ENCODE measurements around the gene UPK2. TPM values are rescaled to one million over a fixed set of nuclear protein-coding genes. Genes with fewer than 3 reads are reported as not detected.

Gene UPK2
- total and polyA plus RNA-seq, 2 of the 13 experiments (the other 11 are each of a cell fraction or from before 2014, with no cell fraction given): not detected

DNA sequence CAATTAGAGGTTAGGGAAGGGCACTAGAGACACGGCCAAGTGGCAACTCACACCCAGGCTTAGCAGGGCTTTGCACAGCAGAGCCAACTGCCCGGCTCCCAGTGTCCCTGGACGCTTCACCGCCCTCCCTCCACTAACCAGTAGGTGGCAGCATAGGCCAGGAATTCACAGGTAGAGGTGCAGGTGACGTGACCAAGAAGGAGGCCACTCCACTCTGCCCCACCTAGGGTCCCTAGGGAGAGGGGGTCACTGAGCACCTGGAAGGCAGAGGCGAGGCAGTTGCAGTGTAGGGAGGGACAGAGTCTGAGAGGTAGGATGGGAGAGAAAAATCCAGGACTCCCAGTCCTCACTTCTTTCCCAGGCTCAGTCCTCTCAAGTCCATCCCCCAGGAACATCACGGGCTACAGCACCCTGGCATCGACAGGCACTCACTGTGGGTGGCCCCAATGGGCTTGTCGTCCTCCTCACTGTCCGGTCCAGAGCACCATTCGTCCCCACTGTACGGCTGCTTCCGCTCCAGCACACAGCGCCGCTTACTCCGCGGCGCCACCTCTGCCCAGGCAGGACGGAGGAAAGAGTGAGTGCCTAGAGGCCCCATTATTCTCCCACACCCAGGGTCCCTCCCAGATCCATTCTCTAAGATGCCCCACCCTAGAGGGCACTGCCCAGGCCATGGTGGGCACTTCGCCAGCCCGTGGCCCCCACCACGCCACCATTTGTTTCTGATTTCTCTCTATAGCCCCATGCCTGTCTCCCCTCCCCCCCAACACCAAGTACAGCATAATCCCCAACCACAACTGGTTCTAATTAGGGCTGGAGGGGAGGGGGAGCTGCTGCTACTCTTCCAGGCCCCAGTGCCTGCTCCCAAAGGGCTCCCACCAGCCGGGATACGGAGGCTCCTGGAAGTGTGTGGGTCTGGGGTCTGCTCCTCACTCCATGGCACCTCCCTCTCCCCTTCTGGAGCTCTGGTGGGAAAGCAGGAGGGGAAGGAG is 48.8 kb upstream of the UPK2 start (continued):
- TF ChIP-seq ZBTB44 (CRISPR knock-in tag; IDR thresholded peaks at IDR 0.05): peak; percentile 45; the same call in 1 of the 2 replicates
- TF ChIP-seq TP53 (CRISPR knock-in tag; conservative IDR thresholded peaks at IDR 0.05): no peak
- peak; percentile 63; the same call in 1 of the 2 replicates for TF ChIP-seq ZBTB4 (CRISPR knock-in tag; IDR thresholded peaks at IDR 0.05; ENCODE audit: borderline replicate concordance)
- TF ChIP-seq KDM2A (CRISPR knock-in tag; IDR thresholded peaks at IDR 0.05; ENCODE audit: borderline replicate concordance, low read depth): peak; percentile 65; the same call in 1 of the 2 replicates
- TF ChIP-seq, protein P1, sequence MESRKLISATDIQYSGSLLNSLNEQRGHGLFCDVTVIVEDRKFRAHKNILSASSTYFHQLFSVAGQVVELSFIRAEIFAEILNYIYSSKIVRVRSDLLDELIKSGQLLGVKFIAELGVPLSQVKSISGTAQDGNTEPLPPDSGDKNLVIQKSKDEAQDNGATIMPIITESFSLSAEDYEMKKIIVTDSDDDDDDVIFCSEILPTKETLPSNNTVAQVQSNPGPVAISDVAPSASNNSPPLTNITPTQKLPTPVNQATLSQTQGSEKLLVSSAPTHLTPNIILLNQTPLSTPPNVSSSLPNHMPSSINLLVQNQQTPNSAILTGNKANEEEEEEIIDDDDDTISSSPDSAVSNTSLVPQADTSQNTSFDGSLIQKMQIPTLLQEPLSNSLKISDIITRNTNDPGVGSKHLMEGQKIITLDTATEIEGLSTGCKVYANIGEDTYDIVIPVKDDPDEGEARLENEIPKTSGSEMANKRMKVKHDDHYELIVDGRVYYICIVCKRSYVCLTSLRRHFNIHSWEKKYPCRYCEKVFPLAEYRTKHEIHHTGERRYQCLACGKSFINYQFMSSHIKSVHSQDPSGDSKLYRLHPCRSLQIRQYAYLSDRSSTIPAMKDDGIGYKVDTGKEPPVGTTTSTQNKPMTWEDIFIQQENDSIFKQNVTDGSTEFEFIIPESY (CRISPR knock-in tag; IDR thresholded peaks at IDR 0.05): peak; percentile 85
- TF ChIP-seq HNRNPL (IDR thresholded peaks at IDR 0.05; ENCODE audit: low read depth, low read length): peak; percentile 78
- no peak for TF ChIP-seq CAMTA2 (CRISPR knock-in tag; IDR thresholded peaks at IDR 0.05; ENCODE audit: borderline replicate concordance)
- peak; percentile 33; the same call in 1 of the 2 replicates for TF ChIP-seq BHLHE40 (IDR thresholded peaks at IDR 0.05; ENCODE audit: low read length)
- 0 out of 2 replicates have a peak, but pooled peaks have one; percentile 44 for TF ChIP-seq NFKBIZ (CRISPR knock-in tag; IDR thresholded peaks at IDR 0.05)
- peak; percentile 84 for TF ChIP-seq ZBTB38 (CRISPR knock-in tag; IDR thresholded peaks at IDR 0.05)
- TF ChIP-seq ZSCAN20 (CRISPR knock-in tag; IDR thresholded peaks at IDR 0.05; ENCODE audit: borderline replicate concordance): no peak
- no peak for TF ChIP-seq ZSCAN31 (CRISPR knock-in tag; IDR thresholded peaks at IDR 0.05; ENCODE audit: low read depth)
- TF ChIP-seq KMT2A (CRISPR knock-in tag; IDR thresholded peaks at IDR 0.05): peak; percentile 66
- TF ChIP-seq ZEB1 (IDR thresholded peaks at IDR 0.05; ENCODE audit: insufficient replicate concordance, low read depth): peak; percentile 69
- peak; percentile 22; the same call in 1 of the 2 replicates for TF ChIP-seq HDAC2 (CRISPR knock-in tag; IDR thresholded peaks at IDR 0.05)
- no peak for TF ChIP-seq ZMAT3 (CRISPR knock-in tag; conservative IDR thresholded peaks at IDR 0.05)
- peak; percentile 61; the same call in 1 of the 2 replicates for TF ChIP-seq ZFP91 (CRISPR knock-in tag; IDR thresholded peaks at IDR 0.05; ENCODE audit: borderline replicate concordance)
- TF ChIP-seq ZMYM3 (CRISPR knock-in tag; IDR thresholded peaks at IDR 0.05): no peak
- TF ChIP-seq ZNF496 (CRISPR knock-in tag; IDR thresholded peaks at IDR 0.05; ENCODE audit: insufficient replicate concordance): no peak

Measured in HepG2 (cell line).